T-helper 17 cell (primary cell): ENCODE data around the gene TBC1D5. TPM values are rescaled to one million over a fixed set of nuclear protein-coding genes. Genes with fewer than 3 reads are reported as not detected.
"Not testable (repeated sequence)": the region's sequence is repeated elsewhere in the genome, so short reads cannot be mapped to it uniquely, and the experiment has no call there.

Experiments
- ATAC-seq: fragments of 150-1000 bp; cut with Tn5 transposase; 2 replicates; pipeline ENCODE4 v1.10.0; 2021; ENCODE audit warnings: mild to moderate bottlenecking, moderate library complexity
- DNase-seq, 3 donors: peaks; one replicate each; pipeline versions ENCODE4 v3.0.0 to v3.0.0-alpha.2; 2020 to 2021
- H3K9me3 ChIP-seq: one replicate; pipeline ENCODE4 v1.7.0; 2013; ENCODE audit warnings: low read length, mild to moderate bottlenecking; ENCODE audit not compliant: control insufficient read depth, poor library complexity, severe bottlenecking
- H3K27ac Mint-ChIP-seq: one replicate; pipeline ENCODE4 v1.8.0; 2022; ENCODE audit warnings: mild to moderate bottlenecking, moderate library complexity, mixed read lengths
- H3K27me3 Mint-ChIP-seq: one replicate; pipeline ENCODE4 v1.8.0; 2022; ENCODE audit warnings: mixed read lengths
- H3K36me3 Mint-ChIP-seq: one replicate; pipeline ENCODE4 v1.8.0; 2022; ENCODE audit warnings: low read depth, mixed read lengths
- H3K4me1 Mint-ChIP-seq: one replicate; pipeline ENCODE4 v1.8.0; 2022; ENCODE audit warnings: mild to moderate bottlenecking, mixed read lengths
- H3K4me3 Mint-ChIP-seq: one replicate; pipeline ENCODE4 v1.8.0; 2022; ENCODE audit warnings: mild to moderate bottlenecking, moderate library complexity, mixed read lengths
- total RNA-seq, 4 donors: library from RNA in 2 of 4; stranded (reverse) in 2 of 4; gene quantifications; one replicate each; pipeline ENCODE4 v1.2.3 and lab custom pipeline; 2022 to 2026

TBC1D5 gene
- total RNA-seq, 2 donors from 2014 or later = 53.7 to 58.4 TPM

DNA sequence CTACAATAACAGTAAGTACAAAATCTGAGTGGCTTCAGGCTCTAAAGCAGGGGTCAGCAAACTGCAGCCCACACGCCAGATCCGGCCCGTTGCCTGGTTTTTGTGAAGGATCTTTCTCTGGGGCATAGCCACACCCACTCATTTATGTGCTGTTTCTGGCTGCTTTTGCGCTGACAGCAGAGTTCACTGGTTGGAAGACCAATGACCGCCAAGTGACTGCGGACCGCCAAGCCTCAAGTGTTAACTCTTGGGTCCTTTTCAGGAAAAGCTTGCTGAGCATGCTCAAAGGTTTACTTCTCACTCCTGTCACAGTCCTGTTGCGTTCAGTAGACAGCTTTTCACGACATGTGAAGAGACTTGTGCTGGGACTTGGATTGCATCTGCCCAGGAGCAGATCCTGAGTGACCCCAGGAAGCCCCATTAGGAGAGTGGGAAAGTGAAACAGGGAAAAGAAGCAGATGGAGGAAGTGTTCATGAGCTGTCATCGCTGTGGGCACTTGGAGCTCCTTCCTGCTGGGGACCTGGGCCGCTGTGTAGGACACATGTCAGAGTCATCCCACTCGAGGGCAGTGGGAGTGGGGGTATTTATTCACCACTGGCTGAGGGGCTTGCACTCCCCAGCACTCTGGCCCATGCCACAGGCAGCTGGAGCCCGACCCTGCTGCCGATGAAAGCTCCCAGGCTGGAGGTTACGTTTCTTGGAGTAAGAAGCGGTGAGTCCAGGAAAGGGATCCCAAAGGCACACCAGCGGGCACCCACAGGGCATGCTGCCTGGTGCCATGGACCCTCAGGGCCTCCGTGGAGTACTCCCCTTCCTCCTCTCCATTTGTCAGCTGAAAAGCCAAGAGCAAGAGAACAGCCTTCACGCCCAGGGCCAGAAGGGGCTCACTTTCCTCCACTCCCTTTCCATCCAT, 608.5 kb downstream of the TBC1D5 start:
- no peaks in the 10 kb centered on the region for H3K36me3 Mint-ChIP-seq
- H3K4me1 Mint-ChIP-seq = no peaks in the 10 kb centered on the region
- no peak overlapping the region for H3K4me3 Mint-ChIP-seq
- ATAC-seq (no peak), DNase-seq (no peak)
- H3K27ac Mint-ChIP-seq = peak overlapping the region; percentile 19
- H3K9me3 ChIP-seq = no peaks in the 10 kb centered on the region
- H3K27me3 Mint-ChIP-seq = no peaks in the 10 kb centered on the region

- ATAC-seq = no peak
- H3K4me1 Mint-ChIP-seq = no peaks in the 10 kb centered on the region
- DNase-seq = no peak
- no peaks in the 10 kb centered on the region for H3K27me3 Mint-ChIP-seq
- H3K27ac Mint-ChIP-seq = no peak overlapping the region
- no peak overlapping the region for H3K4me3 Mint-ChIP-seq
- H3K9me3 ChIP-seq = no peaks in the 10 kb centered on the region
- peaks cover 7% of the 10 kb centered on the region for H3K36me3 Mint-ChIP-seq
Observed at GRCh38 chr3:17132286-17133115, 609.9 kb downstream of the TBC1D5 start.

- H3K9me3 ChIP-seq = no peaks in the 10 kb centered on the region
- H3K4me1 Mint-ChIP-seq = no peaks in the 10 kb centered on the region
- no peaks in the 10 kb centered on the region for H3K27me3 Mint-ChIP-seq
- no peak for DNase-seq
- no peak for ATAC-seq
- H3K27ac Mint-ChIP-seq = no peak overlapping the region
- no peak overlapping the region for H3K4me3 Mint-ChIP-seq
- H3K36me3 Mint-ChIP-seq = peaks cover 7% of the 10 kb centered on the region
Observed at GRCh38 chr3:17130956-17131355, 611.5 kb downstream of the TBC1D5 start.

- ATAC-seq = no peak
- H3K27ac Mint-ChIP-seq = no peak overlapping the region
- no peak overlapping the region for H3K4me3 Mint-ChIP-seq
- peaks cover 7% of the 10 kb centered on the region for H3K36me3 Mint-ChIP-seq
- H3K9me3 ChIP-seq = no peaks in the 10 kb centered on the region
- DNase-seq = no peak
- H3K4me1 Mint-ChIP-seq = no peaks in the 10 kb centered on the region
- H3K27me3 Mint-ChIP-seq = no peaks in the 10 kb centered on the region
Observed at GRCh38 chr3:17129556-17129955, 612.9 kb downstream of the TBC1D5 start.

- not testable (repeated sequence) for H3K27me3 Mint-ChIP-seq, ATAC-seq, H3K4me1 Mint-ChIP-seq, H3K4me3 Mint-ChIP-seq, H3K27ac Mint-ChIP-seq, DNase-seq, H3K36me3 Mint-ChIP-seq, H3K9me3 ChIP-seq
Observed at GRCh38 chr3:17128671-17129070, 613.8 kb downstream of the TBC1D5 start.

- DNase-seq = no peak
- Mint-ChIP-seq H3K36me3 (peaks cover 7% of the 10 kb centered on the region), H3K27me3 (no peaks in the 10 kb centered on the region), H3K4me1 (no peaks in the 10 kb centered on the region), H3K4me3 (no peak overlapping the region), H3K27ac (no peak overlapping the region)
- no peak for ATAC-seq
- H3K9me3 ChIP-seq = no peaks in the 10 kb centered on the region
Observed at GRCh38 chr3:17125738-17126442, 616.5 kb downstream of the TBC1D5 start.

- Mint-ChIP-seq H3K36me3 (peaks cover 5% of the 10 kb centered on the region), H3K4me3 (no peak overlapping the region), H3K4me1 (peaks cover 3% of the 10 kb centered on the region), H3K27me3 (no peaks in the 10 kb centered on the region), H3K27ac (no peak overlapping the region)
- H3K9me3 ChIP-seq = no peaks in the 10 kb centered on the region
- ATAC-seq (no peak), DNase-seq (no peak)
Observed at GRCh38 chr3:17122758-17123157, 619.7 kb downstream of the TBC1D5 start.

- no peaks in the 10 kb centered on the region for H3K27me3 Mint-ChIP-seq
- H3K9me3 ChIP-seq = no peaks in the 10 kb centered on the region
- ATAC-seq = no peak
- H3K27ac Mint-ChIP-seq = no peak overlapping the region
- H3K4me1 Mint-ChIP-seq = peaks cover 3% of the 10 kb centered on the region
- no peak for DNase-seq
- H3K4me3 Mint-ChIP-seq = no peak overlapping the region
- H3K36me3 Mint-ChIP-seq = peaks cover 3% of the 10 kb centered on the region
Observed at GRCh38 chr3:17121336-17121735, 621.1 kb downstream of the TBC1D5 start.

- Mint-ChIP-seq H3K4me3 (no peak overlapping the region), H3K27me3 (no peaks in the 10 kb centered on the region), H3K27ac (no peak overlapping the region), H3K36me3 (peaks cover 3% of the 10 kb centered on the region), H3K4me1 (peaks cover 3% of the 10 kb centered on the region)
- ATAC-seq (no peak), DNase-seq (no peak)
- H3K9me3 ChIP-seq = no peaks in the 10 kb centered on the region
Observed at GRCh38 chr3:17120115-17120514, 622.3 kb downstream of the TBC1D5 start.

DNA sequence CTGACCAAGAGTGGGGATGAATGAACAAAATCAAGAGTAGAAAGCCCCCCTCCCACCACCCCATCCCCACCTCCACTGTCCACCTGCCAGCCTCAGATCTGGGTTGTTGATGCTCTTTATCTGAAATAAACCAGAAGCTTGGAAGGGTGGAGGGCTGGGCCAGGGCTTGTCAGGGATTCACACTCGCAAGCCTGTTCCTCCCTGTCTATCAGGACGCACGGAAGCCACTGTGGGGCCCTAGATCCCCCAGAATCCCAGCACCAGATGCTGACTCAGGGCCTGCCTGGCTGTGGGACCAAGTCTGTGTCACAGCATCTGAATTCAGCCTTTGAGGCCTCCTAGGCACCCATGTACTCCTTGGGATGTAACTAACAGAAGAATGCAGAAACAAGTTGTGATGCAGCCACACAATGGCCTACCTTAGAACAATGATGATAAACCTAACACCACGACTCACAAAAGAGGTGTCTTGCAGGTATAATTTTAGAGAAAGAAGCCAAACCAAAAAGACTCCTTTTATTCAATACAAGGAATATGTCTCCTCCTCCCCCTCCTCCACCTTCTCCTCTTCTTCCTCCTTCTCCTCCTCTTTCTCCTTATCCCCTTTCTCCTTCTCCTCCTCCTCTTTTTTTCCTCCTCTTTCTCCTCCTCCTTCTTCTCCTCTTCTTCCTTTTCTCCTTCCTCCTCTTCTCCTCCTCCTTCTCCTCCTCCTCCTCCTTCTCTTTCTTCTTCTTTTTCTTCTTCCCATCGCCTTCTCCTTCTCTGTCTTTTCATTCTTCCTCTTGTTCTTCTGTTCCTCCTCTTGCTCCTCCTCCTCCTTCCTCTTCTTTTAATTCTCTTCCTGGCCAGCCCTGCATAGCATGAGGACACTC, 623.0 kb downstream of the TBC1D5 start:
- Mint-ChIP-seq H3K4me1 (peaks cover 3% of the 10 kb centered on the region), H3K4me3 (no peak overlapping the region), H3K27ac (no peak overlapping the region), H3K27me3 (no peaks in the 10 kb centered on the region), H3K36me3 (peaks cover 3% of the 10 kb centered on the region)
- DNase-seq (no peak), ATAC-seq (no peak)
- no peaks in the 10 kb centered on the region for H3K9me3 ChIP-seq

- no peak for ATAC-seq
- no peaks in the 10 kb centered on the region for H3K9me3 ChIP-seq
- H3K36me3 Mint-ChIP-seq = peaks cover 3% of the 10 kb centered on the region
- no peak for DNase-seq
- peaks cover 3% of the 10 kb centered on the region for H3K4me1 Mint-ChIP-seq
- H3K27ac Mint-ChIP-seq = no peak overlapping the region
- no peak overlapping the region for H3K4me3 Mint-ChIP-seq
- no peaks in the 10 kb centered on the region for H3K27me3 Mint-ChIP-seq
Observed at GRCh38 chr3:17118771-17119170, 623.7 kb downstream of the TBC1D5 start.

DNA sequence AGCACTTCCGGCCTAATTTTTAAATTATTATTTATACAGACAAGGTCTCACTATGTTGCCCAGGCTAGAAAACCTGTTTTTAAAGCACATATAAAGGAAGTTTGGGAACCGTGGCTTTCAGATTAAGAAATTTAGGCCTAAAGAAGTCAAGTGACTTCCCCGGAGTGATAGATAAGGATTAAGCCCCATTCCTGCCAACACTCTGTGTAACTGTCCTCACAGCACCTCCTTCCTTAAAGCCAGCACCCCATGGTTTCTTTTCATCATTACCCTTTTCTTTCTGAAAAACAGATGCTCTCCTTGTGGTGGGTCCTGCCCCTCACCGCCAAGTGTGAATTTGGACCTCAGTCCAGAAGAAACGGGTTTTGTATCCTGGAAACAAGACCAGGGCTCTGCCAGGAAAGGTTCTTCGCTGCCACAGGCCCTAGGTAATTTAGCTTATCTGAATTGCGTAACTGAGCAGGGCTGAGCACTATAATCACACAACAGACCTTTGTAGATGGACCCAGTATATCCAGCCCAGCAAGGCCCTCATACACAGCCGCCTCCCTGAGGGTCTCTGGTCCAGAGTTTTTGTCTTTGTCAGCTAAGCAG, 626.3 kb downstream of the TBC1D5 start:
- H3K4me1 Mint-ChIP-seq = peaks cover 3% of the 10 kb centered on the region
- no peak overlapping the region for H3K4me3 Mint-ChIP-seq
- no peaks in the 10 kb centered on the region for H3K27me3 Mint-ChIP-seq
- no peak overlapping the region for H3K27ac Mint-ChIP-seq
- no peak for DNase-seq
- no peak for ATAC-seq
- peaks cover 3% of the 10 kb centered on the region for H3K36me3 Mint-ChIP-seq
- H3K9me3 ChIP-seq = no peaks in the 10 kb centered on the region
